ENCODE data around the gene FNDC3A.

Gene FNDC3A

DNA sequence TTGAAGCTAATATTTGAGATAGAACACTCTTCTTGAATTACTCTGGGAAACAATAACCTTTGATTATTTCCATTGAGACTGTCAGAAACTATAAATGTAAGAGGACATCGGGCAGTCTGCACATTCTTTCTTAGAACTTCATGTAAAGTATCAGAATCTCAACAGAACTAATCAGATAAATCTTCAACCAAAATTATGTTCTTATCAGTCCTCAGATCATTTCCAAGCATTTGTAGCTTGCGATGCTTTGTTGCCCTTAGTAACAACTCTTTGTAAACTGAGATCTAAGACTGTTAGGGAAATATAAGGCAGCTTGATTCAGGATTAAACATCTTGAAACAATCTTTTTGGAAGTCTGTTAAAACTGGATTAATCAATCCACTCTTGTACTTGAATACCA is 70.3 kb downstream of the FNDC3A start:
- no peak for DNase-seq (ENCODE audit: low spot score)
- in situ Hi-C loops (cut with MboI; ENCODE audit: low sequenced_read_pairs, unreplicated experiment) = no loop called here
- TF ChIP-seq, protein P1, sequence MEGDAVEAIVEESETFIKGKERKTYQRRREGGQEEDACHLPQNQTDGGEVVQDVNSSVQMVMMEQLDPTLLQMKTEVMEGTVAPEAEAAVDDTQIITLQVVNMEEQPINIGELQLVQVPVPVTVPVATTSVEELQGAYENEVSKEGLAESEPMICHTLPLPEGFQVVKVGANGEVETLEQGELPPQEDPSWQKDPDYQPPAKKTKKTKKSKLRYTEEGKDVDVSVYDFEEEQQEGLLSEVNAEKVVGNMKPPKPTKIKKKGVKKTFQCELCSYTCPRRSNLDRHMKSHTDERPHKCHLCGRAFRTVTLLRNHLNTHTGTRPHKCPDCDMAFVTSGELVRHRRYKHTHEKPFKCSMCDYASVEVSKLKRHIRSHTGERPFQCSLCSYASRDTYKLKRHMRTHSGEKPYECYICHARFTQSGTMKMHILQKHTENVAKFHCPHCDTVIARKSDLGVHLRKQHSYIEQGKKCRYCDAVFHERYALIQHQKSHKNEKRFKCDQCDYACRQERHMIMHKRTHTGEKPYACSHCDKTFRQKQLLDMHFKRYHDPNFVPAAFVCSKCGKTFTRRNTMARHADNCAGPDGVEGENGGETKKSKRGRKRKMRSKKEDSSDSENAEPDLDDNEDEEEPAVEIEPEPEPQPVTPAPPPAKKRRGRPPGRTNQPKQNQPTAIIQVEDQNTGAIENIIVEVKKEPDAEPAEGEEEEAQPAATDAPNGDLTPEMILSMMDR (IDR thresholded peaks at IDR 0.05; ENCODE audit: borderline replicate concordance, control extremely low read depth, extremely low read depth, insufficient read depth, missing control alignments) = no peak

- in situ Hi-C loops (cut with MboI; ENCODE audit: low sequenced_read_pairs, unreplicated experiment) = no loop called here
- TF ChIP-seq, protein P1 (IDR thresholded peaks at IDR 0.05; ENCODE audit: borderline replicate concordance, control extremely low read depth, extremely low read depth, insufficient read depth, missing control alignments) = no peak
- DNase-seq (ENCODE audit: low spot score) = no peak
Observed at GRCh38 chr13:49046519-49046918, 70.8 kb downstream of the FNDC3A start.

- TF ChIP-seq, protein P1 (IDR thresholded peaks at IDR 0.05; ENCODE audit: borderline replicate concordance, control extremely low read depth, extremely low read depth, insufficient read depth, missing control alignments) = no peak
- in situ Hi-C loops (cut with MboI; ENCODE audit: low sequenced_read_pairs, unreplicated experiment) = no loop called here
- no peak for DNase-seq (ENCODE audit: low spot score)
Observed at GRCh38 chr13:49052813-49053212, 77.1 kb downstream of the FNDC3A start.

DNA sequence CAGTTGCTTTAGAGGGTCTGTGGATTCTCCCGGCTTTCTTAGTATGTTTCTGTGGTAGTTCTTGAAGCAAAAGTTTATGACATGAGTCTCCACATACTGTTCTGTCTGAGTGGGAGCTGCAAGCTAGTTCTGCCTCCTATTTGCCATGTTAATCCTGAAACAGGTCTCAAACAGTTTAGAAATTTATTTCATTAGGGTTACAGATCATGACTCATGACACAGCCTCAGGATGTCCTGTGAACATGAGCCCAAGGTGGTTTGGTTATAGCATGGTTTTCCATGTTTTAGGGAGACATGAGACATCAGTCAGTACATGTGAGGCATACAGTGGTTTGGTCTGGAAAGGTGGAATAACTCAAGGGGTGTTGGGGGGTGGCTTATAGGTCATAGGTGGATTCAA is 77.5 kb downstream of the FNDC3A start:
- in situ Hi-C loops (cut with MboI; ENCODE audit: low sequenced_read_pairs, unreplicated experiment) = no loop called here
- DNase-seq (ENCODE audit: low spot score) = no peak
- TF ChIP-seq, protein P1 (IDR thresholded peaks at IDR 0.05; ENCODE audit: borderline replicate concordance, control extremely low read depth, extremely low read depth, insufficient read depth, missing control alignments) = no peak

DNA sequence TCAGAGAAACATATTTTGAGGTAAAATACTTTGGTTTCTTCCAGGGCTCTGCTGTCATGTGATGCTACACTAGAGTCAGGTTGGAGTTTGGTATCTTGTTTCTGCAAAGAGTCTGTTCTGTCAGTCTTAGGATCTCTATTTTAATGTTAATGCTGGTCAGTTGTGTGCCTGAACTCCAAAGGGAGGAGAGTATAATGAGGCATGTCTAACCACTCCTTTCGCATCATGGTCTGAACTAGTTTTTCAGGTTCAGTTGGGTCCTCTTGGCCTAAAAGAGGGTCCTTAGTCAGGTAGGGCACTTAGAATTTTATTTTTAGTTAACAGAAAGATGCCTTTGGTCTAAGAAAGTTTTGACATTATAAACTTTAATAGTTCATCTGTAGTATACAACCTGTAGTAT is 78.2 kb downstream of the FNDC3A start:
- TF ChIP-seq, protein P1 (IDR thresholded peaks at IDR 0.05; ENCODE audit: borderline replicate concordance, control extremely low read depth, extremely low read depth, insufficient read depth, missing control alignments) = no peak
- in situ Hi-C loops (cut with MboI; ENCODE audit: low sequenced_read_pairs, unreplicated experiment) = no loop called here
- DNase-seq (ENCODE audit: low spot score) = no peak

DNA sequence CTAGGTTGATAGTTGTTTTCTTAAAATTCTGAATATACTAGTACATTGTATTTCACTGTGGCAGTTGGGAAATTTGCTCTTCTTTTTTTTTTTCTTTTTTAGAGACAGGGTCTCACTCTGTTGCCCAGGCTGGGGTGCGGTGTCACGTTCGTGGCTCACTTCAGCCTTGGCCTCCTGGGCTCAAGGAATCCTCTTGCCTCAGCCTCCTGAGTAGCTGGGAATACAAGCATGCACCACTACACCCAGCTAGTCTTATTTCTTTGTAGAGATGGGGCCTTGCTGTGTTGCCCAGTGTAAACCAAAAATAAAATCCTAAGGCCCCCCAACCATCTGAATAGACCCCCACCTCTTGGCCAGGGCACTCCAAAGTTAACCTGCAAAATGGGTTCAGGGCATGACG is 79.3 kb downstream of the FNDC3A start:
- DNase-seq (ENCODE audit: low spot score) = no peak
- in situ Hi-C loops (cut with MboI; ENCODE audit: low sequenced_read_pairs, unreplicated experiment) = no loop called here
- TF ChIP-seq, protein P1 (IDR thresholded peaks at IDR 0.05; ENCODE audit: borderline replicate concordance, control extremely low read depth, extremely low read depth, insufficient read depth, missing control alignments) = no peak

- in situ Hi-C loops (cut with MboI; ENCODE audit: low sequenced_read_pairs, unreplicated experiment) = no loop called here
- no peak for DNase-seq (ENCODE audit: low spot score)
- TF ChIP-seq, protein P1 (IDR thresholded peaks at IDR 0.05; ENCODE audit: borderline replicate concordance, control extremely low read depth, extremely low read depth, insufficient read depth, missing control alignments) = no peak
Observed at GRCh38 chr13:49057176-49057575, 81.5 kb downstream of the FNDC3A start.

Data from GM13976 (cell line).